H7 (cell line): ENCODE results near the gene RCN1. TPM values are rescaled to one million over a fixed set of nuclear protein-coding genes. Genes with fewer than 3 reads are reported as not detected.
"Not testable (repeated sequence)": the region's sequence is repeated elsewhere in the genome, so short reads cannot be mapped to it uniquely, and the experiment has no call there.

Experiments
- DNase-seq: peaks from one replicate; pipeline ENCODE4 v3.0.0; 2012
- H3K27me3 ChIP-seq: 2 replicates; pipeline ENCODE4 v1.6.0; 2011; ENCODE audit warnings: mild to moderate bottlenecking, low read length; ENCODE audit not compliant: control insufficient read depth, insufficient read depth
- H3K36me3 ChIP-seq: replicated peaks from 2 replicates; pipeline ENCODE4 v1.5.1; 2011; ENCODE audit warnings: low read length; ENCODE audit not compliant: control insufficient read depth, insufficient read depth
- H3K4me3 ChIP-seq: 2 replicates; pipeline ENCODE4 v1.5.1; 2011; ENCODE audit warnings: low read depth, mild to moderate bottlenecking, control low read depth, low read length, moderate library complexity; ENCODE audit not compliant: insufficient read depth
- total RNA-seq: library from RNA; depleted of rRNA; stranded (reverse); fragments of >200 nt; shearing (Covaris generic); gene quantifications from 2 replicates; pipeline ENCODE4 v1.2.3, GENCODE V29; 2014

RCN1 gene
- total RNA-seq, 1 experiment from 2014 or later = 84.2 TPM

- no peak overlapping the region for H3K4me3 ChIP-seq
- DNase-seq = no peak
- H3K27me3 ChIP-seq = no peaks in the 10 kb centered on the region
Observed at GRCh38 chr11:32113200-32113919, 22.5 kb downstream of the RCN1 start.

DNA sequence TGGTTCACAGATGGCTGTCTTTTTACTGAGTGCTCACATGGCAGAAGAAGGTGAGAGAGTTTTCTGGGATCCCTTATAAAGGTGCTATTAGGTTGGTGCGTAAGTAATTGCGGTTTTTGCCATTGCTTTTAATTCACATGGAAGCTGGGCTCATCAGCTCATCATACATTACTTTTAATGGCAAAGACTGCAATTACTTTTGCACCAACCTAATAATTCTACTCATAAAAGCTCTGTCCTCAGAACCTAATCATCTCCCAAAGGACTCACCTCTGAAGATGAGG, 23.0 kb downstream of the RCN1 start:
- no peak for DNase-seq
- Histone ChIP-seq H3K36me3 (no peaks in the 10 kb centered on the region), H3K27me3 (no peaks in the 10 kb centered on the region), H3K4me3 (no peak overlapping the region)

More at GRCh38 chr11:32113200-32113919, 22.5 kb downstream of the RCN1 start:
- H3K36me3 ChIP-seq = no peaks in the 10 kb centered on the region

DNA sequence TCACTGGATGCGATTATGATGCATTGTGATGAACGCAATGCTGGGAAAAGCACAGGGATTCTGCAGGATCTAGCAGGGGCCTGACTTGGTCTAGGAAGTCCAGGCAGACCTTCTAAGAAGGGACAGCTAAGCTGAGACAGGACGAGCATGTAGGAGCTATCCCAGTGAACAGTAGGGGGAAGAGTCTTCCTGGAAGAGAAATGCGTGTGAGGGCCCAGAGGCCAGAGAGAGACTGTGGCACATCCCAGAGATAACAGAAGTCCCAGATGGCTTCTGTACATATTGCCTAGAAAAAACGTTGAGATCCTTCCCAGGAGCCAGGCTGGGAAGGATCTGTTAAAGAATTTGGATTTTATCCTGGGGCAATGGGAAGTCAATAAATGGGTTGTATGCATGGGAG, 24.6 kb downstream of the RCN1 start:
- no peaks in the 10 kb centered on the region for H3K36me3 ChIP-seq

DNA sequence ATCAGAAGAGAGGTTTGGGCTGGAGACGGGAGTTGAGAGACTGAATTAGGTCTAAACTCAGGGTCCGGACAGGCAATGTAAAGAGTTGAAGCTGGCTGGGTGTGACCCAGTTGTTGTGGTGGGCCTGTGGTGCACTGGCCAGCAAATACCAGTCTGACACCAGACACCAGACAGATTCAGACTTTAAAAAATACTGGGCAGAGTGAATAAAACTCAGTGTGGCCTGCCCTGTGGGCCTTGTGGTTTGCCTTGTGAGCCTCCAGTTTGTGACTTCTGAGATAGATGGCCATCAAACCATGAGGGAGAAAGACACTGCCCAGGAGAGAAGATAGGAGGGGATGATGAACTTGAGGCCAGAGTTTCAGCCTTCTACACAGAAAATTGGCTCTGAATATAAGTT, 25.8 kb downstream of the RCN1 start:
- DNase-seq = no peak
- Histone ChIP-seq H3K4me3 (no peak overlapping the region), H3K36me3 (no peaks in the 10 kb centered on the region), H3K27me3 (no peaks in the 10 kb centered on the region)

More for the DNA sequence above, 24.6 kb downstream of the RCN1 start:
- H3K4me3 ChIP-seq = no peak overlapping the region
- DNase-seq = no peak
- no peaks in the 10 kb centered on the region for H3K27me3 ChIP-seq

GRCh38 chr11:32118025-32118974, 27.4 kb downstream of the RCN1 start:
- Histone ChIP-seq H3K27me3 (no peaks in the 10 kb centered on the region), H3K4me3 (no peak overlapping the region), H3K36me3 (no peaks in the 10 kb centered on the region)
- DNase-seq = no peak

DNA sequence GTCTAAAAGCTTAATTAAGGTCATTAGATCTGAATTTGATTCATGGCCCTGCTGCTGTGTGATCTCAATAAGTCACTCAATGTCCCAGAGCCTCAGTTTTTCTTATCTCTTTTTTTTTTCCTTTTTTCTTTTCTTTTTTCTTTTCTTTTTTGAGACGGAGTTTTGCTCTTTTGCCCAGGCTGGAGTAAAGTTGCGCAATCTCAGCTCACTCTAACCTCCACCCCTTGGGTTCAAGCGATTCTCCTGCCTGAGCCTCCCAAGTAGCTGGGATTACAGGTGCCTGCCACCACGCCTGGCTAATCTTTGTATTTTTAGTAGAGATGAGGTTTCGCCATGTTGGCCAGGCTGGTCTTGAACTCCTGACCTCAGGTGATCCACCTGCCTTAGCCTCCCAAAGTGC, 28.3 kb downstream of the RCN1 start:
- H3K36me3 ChIP-seq, DNase-seq, H3K4me3 ChIP-seq, H3K27me3 ChIP-seq: not testable (repeated sequence)

GRCh38 chr11:32121012-32121411, 30.1 kb downstream of the RCN1 start:
- Histone ChIP-seq H3K4me3 (no peak overlapping the region), H3K27me3 (no peaks in the 10 kb centered on the region), H3K36me3 (no peaks in the 10 kb centered on the region)
- no peak for DNase-seq

DNA sequence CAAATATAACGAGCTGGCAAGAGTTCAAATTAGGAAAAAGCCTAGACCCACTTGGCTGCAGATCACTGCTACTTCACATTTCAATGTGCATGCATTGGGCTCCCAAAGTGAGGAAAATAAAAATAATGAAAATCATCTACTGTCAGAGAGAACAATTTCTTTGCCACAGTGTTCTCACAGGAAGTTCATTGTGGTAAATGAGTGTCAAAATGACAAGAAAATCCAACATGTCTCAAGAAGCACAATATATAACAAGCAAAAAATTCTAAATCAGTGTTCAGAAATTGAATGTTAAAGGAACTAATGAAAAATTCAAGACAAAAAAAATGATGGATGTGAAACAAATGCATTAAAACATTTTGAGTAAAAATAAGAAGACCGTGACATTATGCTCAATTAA, 31.3 kb downstream of the RCN1 start:
- H3K4me3 ChIP-seq = no peak overlapping the region
- H3K36me3 ChIP-seq = no peaks in the 10 kb centered on the region
- DNase-seq = no peak
- no peaks in the 10 kb centered on the region for H3K27me3 ChIP-seq

DNA sequence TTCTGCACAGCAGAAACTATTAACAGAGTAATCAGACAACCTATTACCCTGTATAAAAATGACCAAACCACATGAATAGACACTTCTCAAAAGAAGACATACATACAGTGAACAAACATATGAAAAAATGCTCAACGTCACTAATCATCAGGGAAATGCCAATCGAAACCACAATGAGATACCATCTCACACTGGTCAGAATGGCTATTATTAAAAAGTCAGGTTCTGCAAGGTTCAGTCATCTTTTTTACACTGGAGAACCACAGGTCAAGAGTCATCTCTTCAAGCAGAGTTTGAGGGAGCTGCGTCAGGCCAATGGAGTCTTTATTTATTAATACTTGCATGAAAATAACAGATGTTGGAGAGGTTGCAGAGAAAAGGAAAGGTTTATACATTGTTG, 40.4 kb downstream of the RCN1 start:
- H3K36me3 ChIP-seq = no peaks in the 10 kb centered on the region
- no peak for DNase-seq
- H3K4me3 ChIP-seq = no peak overlapping the region
- H3K27me3 ChIP-seq = no peaks in the 10 kb centered on the region

GRCh38 chr11:32136657-32137056, 45.8 kb downstream of the RCN1 start:
- H3K36me3 ChIP-seq = no peaks in the 10 kb centered on the region
- H3K27me3 ChIP-seq = no peaks in the 10 kb centered on the region
- no peak for DNase-seq
- H3K4me3 ChIP-seq = no peak overlapping the region

- no peak for DNase-seq
- H3K4me3 ChIP-seq = no peak overlapping the region
- H3K36me3 ChIP-seq = no peaks in the 10 kb centered on the region
- no peaks in the 10 kb centered on the region for H3K27me3 ChIP-seq
Observed at GRCh38 chr11:32137263-32137662, 46.4 kb downstream of the RCN1 start.

GRCh38 chr11:32137869-32138268, 47.0 kb downstream of the RCN1 start:
- no peaks in the 10 kb centered on the region for H3K27me3 ChIP-seq
- H3K36me3 ChIP-seq = no peaks in the 10 kb centered on the region
- H3K4me3 ChIP-seq = no peak overlapping the region
- no peak for DNase-seq

DNA sequence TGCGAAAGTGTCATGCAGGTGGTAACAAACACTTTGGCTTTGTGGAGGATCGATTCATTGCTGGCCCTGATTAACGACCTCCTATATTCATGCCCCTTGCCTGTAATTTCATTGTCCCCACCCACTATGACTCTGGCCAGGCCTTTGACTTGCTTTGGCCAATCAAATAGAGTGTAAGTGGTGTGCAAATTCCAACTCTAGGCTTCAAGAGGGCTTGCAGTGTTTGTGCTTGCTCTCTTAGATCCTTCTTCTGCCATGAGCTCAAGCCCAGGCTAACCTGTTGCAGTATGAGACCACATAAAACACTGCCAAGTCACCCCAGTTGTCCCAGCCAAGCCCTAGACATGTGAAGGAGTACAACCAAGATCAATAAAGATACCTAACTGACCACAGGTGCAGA, 48.0 kb downstream of the RCN1 start:
- H3K27me3 ChIP-seq = no peaks in the 10 kb centered on the region
- no peak for DNase-seq
- H3K36me3 ChIP-seq = no peaks in the 10 kb centered on the region
- no peak overlapping the region for H3K4me3 ChIP-seq

- H3K27me3 ChIP-seq = no peaks in the 10 kb centered on the region
- H3K36me3 ChIP-seq = no peaks in the 10 kb centered on the region
- no peak overlapping the region for H3K4me3 ChIP-seq
- no peak for DNase-seq
Observed at GRCh38 chr11:32139896-32140520, 49.1 kb downstream of the RCN1 start.
